AG04450 (cell line): ENCODE results near the gene PCOLCE2. TPM values are rescaled to one million over a fixed set of nuclear protein-coding genes. Genes with fewer than 3 reads are reported as not detected.

ENCODE experiments used
- CTCF ChIA-PET: fragments of 300-600, 350-600 bp; formaldehyde crosslinking; extraction: SDS; loops from one replicate; lab custom pipeline; 2022; ENCODE audit warnings: antibody characterized with exemption, inconsistent platforms; lab: Charles Lee
- POLR2A ChIA-PET: fragments of 350-600 bp; formaldehyde crosslinking; extraction: SDS; loops from one replicate; lab custom pipeline; 2021; ENCODE audit warnings: antibody characterized with exemption, inconsistent platforms; lab: Yijun Ruan, JAX
- DNase-seq: peaks from one replicate; pipeline ENCODE4 v3.0.0-alpha.2; 2011; ENCODE audit warnings: low read depth, low spot score
- H3K27ac ChIP-seq: one replicate; pipeline ENCODE4 v1.5.1; 2012; ENCODE audit warnings: low read depth, low read length, control low read depth
- H3K27me3 ChIP-seq: one replicate; pipeline ENCODE4 v1.6.0; 2012; ENCODE audit warnings: low read length; ENCODE audit not compliant: control insufficient read depth, insufficient read depth
- H3K4me3 ChIP-seq: 2 replicates; pipeline ENCODE4 v1.5.1; 2011; ENCODE audit warnings: mild to moderate bottlenecking, low read depth, low read length, control low read depth
- H3K9me3 ChIP-seq: 2 replicates; pipeline ENCODE4 v1.5.1; 2012; ENCODE audit warnings: low read length; ENCODE audit not compliant: control insufficient read depth, insufficient read depth
- polyA plus RNA-seq: library from polyadenylated mRNA; depleted of rRNA; stranded (reverse); fragments of >200 nt; gene quantifications from 2 replicates; pipeline ENCODE4 v1.2.3, GENCODE V29; 2011
- TF ChIP-seq, protein P1 (sequence below): IDR thresholded peaks from 2 replicates; pipeline ENCODE4 v1.5.1; 2011; ENCODE audit warnings: low read depth, low read length, control low read depth, inconsistent platforms

Gene PCOLCE2
- polyA plus RNA-seq, 1 experiment = 1.1 TPM

DNA sequence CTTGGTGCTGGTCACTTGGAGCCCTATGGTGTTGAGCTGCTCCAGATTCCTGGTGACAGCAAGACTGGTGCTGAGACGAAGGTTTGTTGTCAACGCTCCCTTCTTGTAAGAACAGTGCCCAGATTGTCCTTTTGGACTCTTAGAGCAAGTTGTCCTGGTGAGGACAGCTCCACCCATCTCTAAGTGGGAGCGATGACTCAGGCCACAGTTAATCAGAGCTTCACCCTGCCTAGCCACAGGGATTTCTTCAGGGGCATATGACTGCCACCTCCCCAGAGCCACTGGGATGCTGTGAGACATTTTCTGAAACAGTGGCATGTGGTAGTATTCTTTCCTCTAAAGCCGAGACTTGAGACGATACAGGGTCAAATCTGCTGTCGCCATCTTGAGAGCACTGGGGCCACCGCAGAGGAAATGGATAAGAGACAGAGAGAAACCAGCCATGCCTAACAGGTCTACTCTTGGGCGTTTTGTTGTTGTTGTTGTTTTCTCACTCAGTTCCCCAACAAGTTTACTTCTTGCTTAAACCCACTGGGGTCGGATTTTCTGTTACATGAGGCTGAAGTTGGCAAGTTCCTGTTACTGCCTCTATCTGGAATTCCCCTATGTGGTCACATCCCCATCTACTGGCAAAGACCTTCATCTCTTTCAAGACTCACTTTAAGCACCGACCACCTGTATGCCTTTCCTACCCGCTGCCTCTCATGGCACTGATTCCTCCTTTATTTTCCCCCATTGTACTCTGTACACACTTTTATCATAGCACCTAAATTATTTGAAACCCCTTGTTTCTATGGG lies 16.0 kb upstream of the PCOLCE2 start:
- DNase-seq = no peak
- TF ChIP-seq, protein P1, sequence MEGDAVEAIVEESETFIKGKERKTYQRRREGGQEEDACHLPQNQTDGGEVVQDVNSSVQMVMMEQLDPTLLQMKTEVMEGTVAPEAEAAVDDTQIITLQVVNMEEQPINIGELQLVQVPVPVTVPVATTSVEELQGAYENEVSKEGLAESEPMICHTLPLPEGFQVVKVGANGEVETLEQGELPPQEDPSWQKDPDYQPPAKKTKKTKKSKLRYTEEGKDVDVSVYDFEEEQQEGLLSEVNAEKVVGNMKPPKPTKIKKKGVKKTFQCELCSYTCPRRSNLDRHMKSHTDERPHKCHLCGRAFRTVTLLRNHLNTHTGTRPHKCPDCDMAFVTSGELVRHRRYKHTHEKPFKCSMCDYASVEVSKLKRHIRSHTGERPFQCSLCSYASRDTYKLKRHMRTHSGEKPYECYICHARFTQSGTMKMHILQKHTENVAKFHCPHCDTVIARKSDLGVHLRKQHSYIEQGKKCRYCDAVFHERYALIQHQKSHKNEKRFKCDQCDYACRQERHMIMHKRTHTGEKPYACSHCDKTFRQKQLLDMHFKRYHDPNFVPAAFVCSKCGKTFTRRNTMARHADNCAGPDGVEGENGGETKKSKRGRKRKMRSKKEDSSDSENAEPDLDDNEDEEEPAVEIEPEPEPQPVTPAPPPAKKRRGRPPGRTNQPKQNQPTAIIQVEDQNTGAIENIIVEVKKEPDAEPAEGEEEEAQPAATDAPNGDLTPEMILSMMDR = no peak
- peaks cover 7% of the 10 kb centered on the region for H3K27me3 ChIP-seq
- no peaks in the 10 kb centered on the region for H3K9me3 ChIP-seq
- POLR2A ChIA-PET = no interaction called here
- CTCF ChIA-PET = no interaction called here
- H3K4me3 ChIP-seq = no peak overlapping the region
- no peak overlapping the region for H3K27ac ChIP-seq

GRCh38 chr3:142902356-142902755 lies 13.5 kb upstream of the PCOLCE2 start:
- ChIA-PET POLR2A (no interaction called here), CTCF (interaction anchor here (1.4 kb wide), 1 partner anchor 74 kb away, joined by 11 read pairs; no protein-coding TSS in a partner anchor)
- no peak for DNase-seq
- TF ChIP-seq, protein P1 = no peak
- no peak overlapping the region for H3K27ac ChIP-seq
- no peak overlapping the region for H3K4me3 ChIP-seq
- peaks cover 4% of the 10 kb centered on the region for H3K27me3 ChIP-seq
- H3K9me3 ChIP-seq = no peaks in the 10 kb centered on the region

- H3K27ac ChIP-seq = no peak overlapping the region
- H3K4me3 ChIP-seq = no peak overlapping the region
- TF ChIP-seq, protein P1 = no peak
- no peaks in the 10 kb centered on the region for H3K9me3 ChIP-seq
- DNase-seq = no peak
- CTCF ChIA-PET = interaction anchor here (0.6 to 1.1 kb wide), 3 partner anchors 70 to 255 kb away, joined by 3 to 5 read pairs (median 3); no protein-coding TSS in a partner anchor
- H3K27me3 ChIP-seq = peaks cover 2% of the 10 kb centered on the region
- POLR2A ChIA-PET = no interaction called here
These were observed 9.7 kb upstream of the PCOLCE2 start for GRCh38 chr3:142898346-142899213.

DNA sequence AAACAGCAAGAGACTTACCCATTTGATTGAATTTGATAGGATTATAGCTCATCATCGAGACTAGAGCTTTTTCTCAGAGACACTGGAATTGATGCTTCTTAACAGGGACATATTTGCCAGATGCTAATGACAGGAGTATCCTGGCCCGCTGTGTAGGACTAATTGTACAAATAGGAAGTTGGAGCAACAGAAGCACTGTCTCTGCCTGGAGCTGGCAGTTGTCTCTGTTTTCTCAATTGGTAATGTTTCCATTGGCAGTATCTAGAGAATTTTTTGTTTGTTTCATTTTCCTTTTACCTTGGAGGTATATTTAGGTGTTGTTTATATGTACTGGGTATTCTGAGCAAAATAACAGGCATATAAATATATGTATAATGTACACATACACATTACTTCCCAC lies 8.9 kb upstream of the PCOLCE2 start:
- DNase-seq = no peak
- ChIA-PET POLR2A (no interaction called here), CTCF (interaction anchor here (0.6 to 1.1 kb wide), 2 partner anchors 69 to 254 kb away, joined by 3 to 5 read pairs; no protein-coding TSS in a partner anchor)
- Histone ChIP-seq H3K27ac (no peak overlapping the region), H3K27me3 (peaks cover 2% of the 10 kb centered on the region), H3K9me3 (no peaks in the 10 kb centered on the region), H3K4me3 (no peak overlapping the region)
- TF ChIP-seq, protein P1 = no peak
